Fibroblast of lung (primary cell): Measurements from ENCODE around the gene NOP56. TPM values are rescaled to one million over a fixed set of nuclear protein-coding genes. Genes with fewer than 3 reads are reported as not detected.

ENCODE experiments used
- DNase-seq, 2 donors: peaks; one replicate each; pipeline versions ENCODE4 v3.0.0 to v3.0.0-alpha.2; 2010; ENCODE audit warnings: low read depth in 2 of 2
- H2AFZ ChIP-seq: 2 replicates; pipeline ENCODE4 v1.5.1; 2012; ENCODE audit warnings: low read length, control low read depth, inconsistent platforms
- H3K27ac ChIP-seq: 2 replicates; pipeline ENCODE4 v1.5.1; 2011; ENCODE audit warnings: low read length, control low read depth; ENCODE audit not compliant: insufficient read depth
- H3K27me3 ChIP-seq: 2 replicates; pipeline ENCODE4 v1.5.1; 2011; ENCODE audit warnings: mild to moderate bottlenecking, low read length; ENCODE audit not compliant: control insufficient read depth, insufficient read depth
- H3K36me3 ChIP-seq: 2 replicates; pipeline ENCODE4 v1.5.1; 2011; ENCODE audit warnings: low read length; ENCODE audit not compliant: control insufficient read depth, insufficient read depth
- H3K4me1 ChIP-seq: 2 replicates; pipeline ENCODE4 v1.5.1; 2011; ENCODE audit warnings: low read length; ENCODE audit not compliant: control insufficient read depth, insufficient read depth; ENCODE audit errors: extremely low read depth
- H3K4me2 ChIP-seq: 2 replicates; pipeline ENCODE4 v1.5.1; 2011; ENCODE audit warnings: low read length, control low read depth; ENCODE audit not compliant: insufficient read depth; ENCODE audit errors: extremely low read depth
- H3K4me3 ChIP-seq, 4 experiments: fragments of 200-600 bp in 1 of 4; sonication (generic) in 1 of 4; replicated peaks in 1 of 4; 2 replicates each; pipeline ENCODE4 v1.5.1; 2011 to 2016; ENCODE audit warnings: low read length in 4 of 4, low read depth in 3 of 4, mild to moderate bottlenecking in 3 of 4, control low read depth in 2 of 4, inconsistent platforms in 1 of 4, mixed read lengths in 1 of 4; ENCODE audit not compliant: insufficient read depth in 1 of 4; ENCODE audit errors: control extremely low read depth in 1 of 4
- H3K79me2 ChIP-seq: 2 replicates; pipeline ENCODE4 v1.5.1; 2012; ENCODE audit warnings: mild to moderate bottlenecking, low read length, inconsistent platforms; ENCODE audit not compliant: control insufficient read depth, insufficient read depth
- H3K9ac ChIP-seq: 2 replicates; pipeline ENCODE4 v1.5.1; 2011; ENCODE audit warnings: mild to moderate bottlenecking, low read length, control low read depth; ENCODE audit not compliant: insufficient read depth
- H3K9me3 ChIP-seq: 2 replicates; pipeline ENCODE4 v1.5.1; 2012; ENCODE audit warnings: low read depth, low read length; ENCODE audit not compliant: control insufficient read depth, insufficient read depth
- H4K20me1 ChIP-seq: 2 replicates; pipeline ENCODE4 v1.5.1; 2011; ENCODE audit warnings: low read length; ENCODE audit not compliant: control insufficient read depth, insufficient read depth; ENCODE audit errors: extremely low read depth
- CTCF ChIP-seq, 2 donors: IDR thresholded peaks in 1 of 2; conservative IDR thresholded peaks in 1 of 2; 1 replicate in 1 of 2; 2 replicates in 1 of 2; pipeline ENCODE4 v1.5.1; 2011 to 2012; ENCODE audit warnings: low read length in 2 of 2, control low read depth in 1 of 2, inconsistent platforms in 1 of 2, low read depth in 1 of 2, mild to moderate bottlenecking in 1 of 2
- EZH2 ChIP-seq: IDR thresholded peaks from 2 replicates; pipeline ENCODE4 v1.5.1; 2012; ENCODE audit warnings: low read length, control low read depth, mild to moderate bottlenecking; ENCODE audit errors: missing control alignments
- polyA plus RNA-seq, 2 donors: library from polyadenylated mRNA; depleted of rRNA in 1 of 2; stranded (reverse) in 1 of 2; unstranded in 1 of 2; fragments of >200 nt; gene quantifications; 2 replicates each; pipeline ENCODE4 v1.2.1, GENCODE V29; 2011 to 2012; ENCODE audit warnings: missing spikeins in 1 of 2
- total RNA-seq: library from RNA; depleted of rRNA; stranded (reverse); fragments of >200 nt; gene quantifications from 2 replicates; pipeline ENCODE4 v1.2.1, GENCODE V29; 2014

The NOP56 gene
- total and polyA plus RNA-seq, 2 donors (not counting 1 experiment from before 2014, with no cell fraction given) = 108 to 117 TPM

GRCh38 chr20:2619337-2619736, 33.1 kb upstream of the NOP56 start:
- H3K9ac ChIP-seq = no peak overlapping the region
- DNase-seq = no peak
- H3K4me3 ChIP-seq = no peak overlapping the region
- H3K27ac ChIP-seq = no peak overlapping the region
- no peak overlapping the region for H2AFZ ChIP-seq
- no peak for TF ChIP-seq EZH2
- no peak for TF ChIP-seq CTCF (conservative IDR thresholded peaks at IDR 0.05 in 1 of 2, IDR thresholded peaks at IDR 0.05 in 1 of 2; ENCODE audit: low read depth in 1 of 2, low read length in 2 of 2)
- H3K9me3 ChIP-seq = no peaks in the 10 kb centered on the region
- no peaks in the 10 kb centered on the region for H3K36me3 ChIP-seq
- no peaks in the 10 kb centered on the region for H4K20me1 ChIP-seq
- H3K27me3 ChIP-seq = peaks cover 4% of the 10 kb centered on the region
- no peaks in the 10 kb centered on the region for H3K4me1 ChIP-seq
- H3K4me2 ChIP-seq = no peak overlapping the region
- no peaks in the 10 kb centered on the region for H3K79me2 ChIP-seq

GRCh38 chr20:2619961-2620595, 32.4 kb upstream of the NOP56 start:
- TF ChIP-seq EZH2 = no peak
- TF ChIP-seq CTCF (conservative IDR thresholded peaks at IDR 0.05 in 1 of 2, IDR thresholded peaks at IDR 0.05 in 1 of 2; ENCODE audit: low read depth in 1 of 2, low read length in 2 of 2) = no peak
- Histone ChIP-seq H3K4me2 (no peak overlapping the region), H3K27me3 (peaks cover 5% of the 10 kb centered on the region), H3K27ac (no peak overlapping the region), H3K79me2 (no peaks in the 10 kb centered on the region), H2AFZ (no peak overlapping the region), H3K9me3 (no peaks in the 10 kb centered on the region), H3K4me3 (no peak overlapping the region), H3K4me1 (no peaks in the 10 kb centered on the region), H3K36me3 (no peaks in the 10 kb centered on the region), H4K20me1 (no peaks in the 10 kb centered on the region), H3K9ac (no peak overlapping the region)
- DNase-seq = peak; percentile 5 to 26

- DNase-seq = no peak
- no peak overlapping the region for H3K4me2 ChIP-seq
- peaks cover 3% of the 10 kb centered on the region for H3K27me3 ChIP-seq
- H4K20me1 ChIP-seq = no peaks in the 10 kb centered on the region
- no peaks in the 10 kb centered on the region for H3K9me3 ChIP-seq
- H3K36me3 ChIP-seq = no peaks in the 10 kb centered on the region
- no peak overlapping the region for H3K4me3 ChIP-seq
- no peak overlapping the region for H3K9ac ChIP-seq
- H3K4me1 ChIP-seq = no peaks in the 10 kb centered on the region
- TF ChIP-seq CTCF (conservative IDR thresholded peaks at IDR 0.05 in 1 of 2, IDR thresholded peaks at IDR 0.05 in 1 of 2; ENCODE audit: low read depth in 1 of 2, low read length in 2 of 2) (no peak), EZH2 (no peak)
- no peak overlapping the region for H3K27ac ChIP-seq
- no peak overlapping the region for H2AFZ ChIP-seq
- no peaks in the 10 kb centered on the region for H3K79me2 ChIP-seq
These were observed 28.2 kb upstream of the NOP56 start for GRCh38 chr20:2624190-2624589.
